Epithelial cell of esophagus (primary cell): ENCODE data around the gene ACAP1.
A peak's percentile ranks its signal among the peaks of the same experiment; 100 is the strongest.

Source experiments
- DNase-seq: peaks from one replicate; pipeline ENCODE4 v3.0.0; 2010; ENCODE audit warnings: low read depth
- H3K4me3 ChIP-seq: 2 replicates; pipeline ENCODE4 v1.5.1; 2011; ENCODE audit warnings: mild to moderate bottlenecking, low read length, control low read depth
- CTCF ChIP-seq: IDR thresholded peaks from 2 replicates; pipeline ENCODE4 v1.5.1; 2011; ENCODE audit warnings: low read depth, mild to moderate bottlenecking, low read length, control low read depth, inconsistent platforms; ENCODE audit not compliant: insufficient read depth; ENCODE audit errors: missing control alignments

Gene ACAP1

DNA sequence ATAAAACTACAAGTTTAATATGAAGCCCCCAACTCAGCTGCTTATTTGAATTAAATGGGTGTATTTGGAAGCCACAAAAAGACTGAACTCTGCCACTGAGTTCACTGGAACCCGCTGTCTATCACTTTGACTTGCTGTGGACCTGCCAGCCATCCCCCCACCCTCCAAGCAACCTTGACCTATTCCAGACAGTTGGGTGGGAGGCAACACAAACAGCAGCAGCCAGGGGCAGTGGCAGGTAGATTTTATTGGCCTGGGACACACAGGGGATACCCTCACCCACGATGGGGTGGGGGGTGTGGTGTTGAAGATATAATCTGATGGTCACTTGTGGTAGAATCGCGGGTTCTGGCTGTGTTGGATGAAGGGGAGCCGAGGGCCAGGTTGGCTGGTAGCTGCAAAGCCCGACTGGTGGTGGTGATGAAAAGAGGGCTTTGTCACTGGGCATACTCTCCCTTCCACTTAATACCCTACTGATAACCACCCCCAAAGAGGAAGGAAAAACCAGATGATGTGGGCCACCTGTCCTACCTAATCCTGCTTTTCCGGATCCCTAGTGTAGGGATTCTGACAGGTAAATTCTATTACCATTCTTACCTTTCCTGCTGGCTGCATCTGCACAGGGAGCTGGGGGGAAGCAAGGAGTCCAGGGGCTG lies 23.8 kb upstream of the ACAP1 start:
- DNase-seq: no peak
- no peak overlapping the region for H3K4me3 ChIP-seq

DNA sequence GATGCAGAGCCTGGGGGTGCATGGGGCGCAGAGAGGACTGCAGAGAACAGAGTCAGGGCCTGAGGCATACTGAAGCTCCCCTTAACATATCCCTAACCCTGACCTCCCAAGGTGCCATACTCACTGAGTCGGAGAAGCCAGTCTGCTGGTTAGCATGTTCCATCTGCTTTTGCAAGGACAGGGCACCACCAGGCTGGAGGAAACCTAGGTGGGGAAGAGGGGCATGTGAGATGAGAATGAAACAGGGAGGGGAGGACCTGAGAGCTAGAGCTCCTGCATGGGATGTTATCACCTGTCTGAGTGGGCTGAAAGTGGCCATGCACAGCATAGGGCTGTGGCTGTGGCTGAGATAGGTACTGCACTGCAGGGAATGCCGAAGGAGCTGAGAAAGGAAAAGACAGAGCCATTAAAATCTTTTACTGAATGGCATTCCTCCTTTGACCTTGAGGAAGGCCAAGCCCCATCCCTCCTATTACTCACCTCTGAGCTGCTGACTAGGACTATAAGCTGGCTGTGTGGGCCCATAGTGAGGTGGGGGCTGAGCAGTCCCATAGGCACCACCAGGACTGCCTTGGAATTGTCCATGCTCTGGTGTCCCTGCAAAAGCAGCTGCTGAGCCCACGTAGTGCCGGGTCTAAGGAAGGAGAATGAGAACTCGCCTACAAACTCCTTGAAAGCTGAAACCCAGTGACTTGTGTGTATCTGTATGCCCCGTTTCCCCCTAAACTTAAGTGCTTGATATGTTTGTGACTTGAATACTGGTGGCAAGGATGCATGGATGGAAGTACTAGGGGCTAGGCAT lies 23.0 kb upstream of the ACAP1 start:
- peak; percentile 41 for TF ChIP-seq CTCF
- peak; percentile 36 for DNase-seq
- no peak overlapping the region for H3K4me3 ChIP-seq

More for the DNA sequence above, 23.8 kb upstream of the ACAP1 start:
- no peak for TF ChIP-seq CTCF

- H3K4me3 ChIP-seq: peak overlapping the region; percentile 75
- no peak for TF ChIP-seq CTCF
- DNase-seq: no peak
Measured at GRCh38 chr17:7313890-7314718, 22.2 kb upstream of the ACAP1 start.

- peak within 1 kb of the TSS; percentile 75 for H3K4me3 ChIP-seq
- no peak for TF ChIP-seq CTCF
- peak; percentile 93 for DNase-seq
Measured at GRCh38 chr17:7314719-7315569, 21.4 kb upstream of the ACAP1 start, which contains the start of gene GPS2. Gene GPS2, minus strand, starts transcription at chr17:7315360. Its CDS starts 308 bp downstream, at chr17:7315052.

DNA sequence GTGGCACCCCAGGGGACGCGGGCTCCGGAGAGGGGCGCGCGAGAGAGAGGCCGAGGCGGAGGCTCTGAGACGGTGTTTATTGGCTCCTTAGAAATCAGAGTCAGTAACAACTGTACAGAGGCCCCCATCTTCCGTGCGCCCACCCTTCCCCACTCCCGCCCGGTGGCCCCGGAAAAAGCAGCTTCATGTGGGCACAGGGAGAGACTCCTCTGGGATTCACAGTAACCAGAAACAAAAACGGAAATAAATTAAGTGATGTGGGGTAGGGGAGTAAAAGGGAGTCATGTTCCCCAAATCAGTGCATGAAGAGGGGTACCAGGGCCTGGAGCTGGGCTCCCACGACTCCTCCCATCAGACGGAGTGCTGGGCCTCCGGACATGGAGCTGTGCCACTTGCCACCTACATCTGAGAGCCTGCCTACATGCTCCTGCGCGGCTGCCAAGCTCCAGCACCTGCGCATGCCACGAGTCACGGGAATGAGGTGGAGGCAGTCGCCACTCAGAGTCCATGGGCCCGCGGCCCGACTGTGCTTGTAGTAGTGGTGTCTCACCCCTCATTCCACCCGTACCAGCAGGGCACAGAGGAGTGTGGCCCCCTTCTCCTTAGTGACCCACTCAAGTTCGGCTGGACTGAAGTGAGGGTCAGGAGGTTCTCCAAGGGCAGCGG lies 20.6 kb upstream of the ACAP1 start:
- H3K4me3 ChIP-seq: peak overlapping the region; percentile 75
- TF ChIP-seq CTCF: no peak
- DNase-seq: no peak
